Measurements from ENCODE around the gene RAPGEF6.

GRCh38 chr5:131682175-131682574 is 47.1 kb upstream of the RAPGEF6 start:
- TF ChIP-seq CTCF (IDR thresholded peaks at IDR 0.05), result no peak
- TF ChIP-seq POLR2A (IDR thresholded peaks at IDR 0.05), result no peak
- no peak for TF ChIP-seq POLR2AphosphoS5 (IDR thresholded peaks at IDR 0.05)
